Measurements from ENCODE around the gene METTL9.

The METTL9 gene

GRCh38 chr16:21622545-21622944 lies 23.2 kb downstream of the METTL9 start:
- no peak overlapping the region for H3K4me3 ChIP-seq (ENCODE audit: low read depth, low read length)
- H3K36me3 ChIP-seq (ENCODE audit: control insufficient read depth in 2 of 2, insufficient read depth in 1 of 2, low read length in 2 of 2): peaks cover 9 to 15% of the 10 kb centered on the region in 2 experiments; a peak in 2 of 3 replicates
- H3K4me1 ChIP-seq (ENCODE audit: control insufficient read depth, insufficient read depth, low read length): no peaks in the 10 kb centered on the region
- H3K27ac ChIP-seq (ENCODE audit: extremely low read depth, low read depth, low read length): no peak overlapping the region
- ChIA-PET CTCF (interaction anchor here (1.9 kb wide), 1 partner anchor 20 kb away, joined by 4 read pairs; no protein-coding TSS in a partner anchor), POLR2A (interaction anchor here (0.6 kb wide), 3 partner anchors 15 to 18 kb away, joined by 3 to 5 read pairs (median 4); no protein-coding TSS in a partner anchor)
- TF ChIP-seq HOXA7 (CRISPR knock-in tag; IDR thresholded peaks at IDR 0.05; ENCODE audit: borderline replicate concordance) (no peak), ZNF292 (tag by site-specific recombination; IDR thresholded peaks at IDR 0.05; ENCODE audit: borderline replicate concordance, low read depth) (no peak), ZNF223 (tag by site-specific recombination; IDR thresholded peaks at IDR 0.05) (no peak), ZNF433 (tag by site-specific recombination; IDR thresholded peaks at IDR 0.05; ENCODE audit: low read depth) (no peak), ZNF654 (tag by site-specific recombination; IDR thresholded peaks at IDR 0.05; ENCODE audit: low read depth) (no peak), ZNF843 (tag by site-specific recombination; IDR thresholded peaks at IDR 0.05) (no peak), ZNF837 (tag by site-specific recombination; IDR thresholded peaks at IDR 0.05) (no peak), ZNF132 (tag by site-specific recombination; IDR thresholded peaks at IDR 0.05; ENCODE audit: borderline replicate concordance) (no peak), ZNF585B (tag by site-specific recombination; IDR thresholded peaks at IDR 0.05) (no peak), ZNF513 (tag by site-specific recombination; IDR thresholded peaks at IDR 0.05) (no peak)
- no peaks in the 10 kb centered on the region for H3K9me3 ChIP-seq (ENCODE audit: control insufficient read depth, insufficient read depth, low read depth, low read length)

- CTCF ChIA-PET: no interaction called here
- H3K27ac ChIP-seq (ENCODE audit: extremely low read depth, low read depth, low read length): no peak overlapping the region
Observed at GRCh38 chr16:21625026-21625425, 25.6 kb downstream of the METTL9 start.

DNA sequence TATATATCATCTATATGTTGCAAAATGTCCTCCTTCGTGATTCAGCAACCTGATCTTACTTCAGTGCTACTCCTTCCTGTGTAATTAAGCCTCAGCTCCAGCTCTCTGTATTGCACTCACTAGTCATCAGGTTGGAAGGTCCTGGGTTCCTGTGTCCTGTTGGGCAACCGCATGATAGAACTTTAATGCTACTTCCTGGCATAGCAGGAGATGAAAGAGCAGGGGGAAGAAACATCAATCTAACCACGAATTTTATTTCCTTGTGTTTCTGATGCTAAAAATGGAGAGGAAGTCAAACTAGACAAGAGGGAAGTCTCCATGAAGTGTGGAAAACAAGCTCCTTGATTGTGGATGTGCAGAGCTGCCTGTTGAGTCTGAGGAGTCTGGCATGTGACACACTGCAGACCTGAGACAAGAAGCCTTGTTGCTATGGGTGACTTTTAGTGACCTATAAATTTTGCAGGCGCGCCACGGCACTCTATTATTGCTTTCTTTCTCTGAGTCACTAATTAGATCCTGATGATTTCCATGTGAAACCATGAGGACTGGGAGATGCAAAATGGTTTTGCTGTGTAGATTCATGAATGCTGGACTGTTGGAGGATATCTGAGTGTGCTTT lies 27.4 kb downstream of the METTL9 start:
- CTCF ChIA-PET: interaction anchor here (2.6 kb wide), 1 partner anchor 31 kb away, joined by 7 read pairs; no protein-coding TSS in a partner anchor
- POLR2A ChIA-PET: no interaction called here
- Histone ChIP-seq H3K36me3 (ENCODE audit: control insufficient read depth in 2 of 2, insufficient read depth in 1 of 2, low read length in 2 of 2) (peaks cover 13 to 29% of the 10 kb centered on the region in 2 experiments; a peak in 2 of 3 replicates), H3K4me1 (ENCODE audit: control insufficient read depth, insufficient read depth, low read length) (no peaks in the 10 kb centered on the region), H3K27ac (ENCODE audit: extremely low read depth, low read depth, low read length) (no peak overlapping the region), H3K4me3 (ENCODE audit: low read depth, low read length) (no peak overlapping the region), H3K9me3 (ENCODE audit: control insufficient read depth, insufficient read depth, low read depth, low read length) (no peaks in the 10 kb centered on the region)
- peak; percentile 86 for TF ChIP-seq ZBTB17 (tag by site-specific recombination; IDR thresholded peaks at IDR 0.05)
- no peak for TF ChIP-seq ZNF24 (tag by site-specific recombination; IDR thresholded peaks at IDR 0.05)
- no peak for TF ChIP-seq ZNF830 (tag by site-specific recombination; IDR thresholded peaks at IDR 0.05; ENCODE audit: low read depth)
- no peak for TF ChIP-seq ZNF23 (tag by site-specific recombination; IDR thresholded peaks at IDR 0.05; ENCODE audit: borderline replicate concordance)
- no peak for TF ChIP-seq OVOL3 (tag by site-specific recombination; IDR thresholded peaks at IDR 0.05)
- TF ChIP-seq SP7 (tag by site-specific recombination; IDR thresholded peaks at IDR 0.05): peak; percentile 71
- no peak for TF ChIP-seq YY2 (tag by site-specific recombination; IDR thresholded peaks at IDR 0.05)
- TF ChIP-seq ZNF140 (tag by site-specific recombination; IDR thresholded peaks at IDR 0.05): no peak
- TF ChIP-seq ZNF792 (tag by site-specific recombination; IDR thresholded peaks at IDR 0.05): no peak
- TF ChIP-seq, protein P1, sequence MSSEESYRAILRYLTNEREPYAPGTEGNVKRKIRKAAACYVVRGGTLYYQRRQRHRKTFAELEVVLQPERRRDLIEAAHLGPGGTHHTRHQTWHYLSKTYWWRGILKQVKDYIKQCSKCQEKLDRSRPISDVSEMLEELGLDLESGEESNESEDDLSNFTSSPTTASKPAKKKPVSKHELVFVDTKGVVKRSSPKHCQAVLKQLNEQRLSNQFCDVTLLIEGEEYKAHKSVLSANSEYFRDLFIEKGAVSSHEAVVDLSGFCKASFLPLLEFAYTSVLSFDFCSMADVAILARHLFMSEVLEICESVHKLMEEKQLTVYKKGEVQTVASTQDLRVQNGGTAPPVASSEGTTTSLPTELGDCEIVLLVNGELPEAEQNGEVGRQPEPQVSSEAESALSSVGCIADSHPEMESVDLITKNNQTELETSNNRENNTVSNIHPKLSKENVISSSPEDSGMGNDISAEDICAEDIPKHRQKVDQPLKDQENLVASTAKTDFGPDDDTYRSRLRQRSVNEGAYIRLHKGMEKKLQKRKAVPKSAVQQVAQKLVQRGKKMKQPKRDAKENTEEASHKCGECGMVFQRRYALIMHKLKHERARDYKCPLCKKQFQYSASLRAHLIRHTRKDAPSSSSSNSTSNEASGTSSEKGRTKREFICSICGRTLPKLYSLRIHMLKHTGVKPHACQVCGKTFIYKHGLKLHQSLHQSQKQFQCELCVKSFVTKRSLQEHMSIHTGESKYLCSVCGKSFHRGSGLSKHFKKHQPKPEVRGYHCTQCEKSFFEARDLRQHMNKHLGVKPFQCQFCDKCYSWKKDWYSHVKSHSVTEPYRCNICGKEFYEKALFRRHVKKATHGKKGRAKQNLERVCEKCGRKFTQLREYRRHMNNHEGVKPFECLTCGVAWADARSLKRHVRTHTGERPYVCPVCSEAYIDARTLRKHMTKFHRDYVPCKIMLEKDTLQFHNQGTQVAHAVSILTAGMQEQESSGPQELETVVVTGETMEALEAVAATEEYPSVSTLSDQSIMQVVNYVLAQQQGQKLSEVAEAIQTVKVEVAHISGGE (tag by site-specific recombination; conservative IDR thresholded peaks at IDR 0.05; ENCODE audit: low read depth): no peak

More at GRCh38 chr16:21625026-21625425, 25.6 kb downstream of the METTL9 start:
- no peak for TF ChIP-seq HOXC10 (CRISPR knock-in tag; IDR thresholded peaks at IDR 0.05)
- no peak for TF ChIP-seq ZNF140 (tag by site-specific recombination; IDR thresholded peaks at IDR 0.05)
- no peak for TF ChIP-seq PRDM6 (tag by site-specific recombination; IDR thresholded peaks at IDR 0.05)
- TF ChIP-seq SCRT2 (tag by site-specific recombination; IDR thresholded peaks at IDR 0.05): no peak
- no peak for TF ChIP-seq ZNF302 (tag by site-specific recombination; IDR thresholded peaks at IDR 0.05; ENCODE audit: low read depth)
- TF ChIP-seq ZNF433 (tag by site-specific recombination; IDR thresholded peaks at IDR 0.05; ENCODE audit: low read depth): no peak
- TF ChIP-seq ZNF596 (tag by site-specific recombination; IDR thresholded peaks at IDR 0.05): no peak
- no peak for TF ChIP-seq ZNF544 (tag by site-specific recombination; IDR thresholded peaks at IDR 0.05)
- TF ChIP-seq ZNF292 (tag by site-specific recombination; IDR thresholded peaks at IDR 0.05; ENCODE audit: borderline replicate concordance, low read depth): no peak
- TF ChIP-seq ZNF324 (tag by site-specific recombination; IDR thresholded peaks at IDR 0.05): no peak
- no peak for TF ChIP-seq ZNF843 (tag by site-specific recombination; IDR thresholded peaks at IDR 0.05)
- no peak for TF ChIP-seq RBAK (tag by site-specific recombination; IDR thresholded peaks at IDR 0.05)
- no peak for TF ChIP-seq ZNF416 (tag by site-specific recombination; IDR thresholded peaks at IDR 0.05)
- Histone ChIP-seq H3K9me3 (ENCODE audit: control insufficient read depth, insufficient read depth, low read depth, low read length) (no peaks in the 10 kb centered on the region), H3K4me1 (ENCODE audit: control insufficient read depth, insufficient read depth, low read length) (no peaks in the 10 kb centered on the region), H3K4me3 (ENCODE audit: low read depth, low read length) (no peak overlapping the region), H3K36me3 (ENCODE audit: control insufficient read depth in 2 of 2, insufficient read depth in 1 of 2, low read length in 2 of 2) (peaks cover 13 to 27% of the 10 kb centered on the region in 2 experiments; a peak in 2 of 3 replicates)
- POLR2A ChIA-PET: no interaction called here
